Muscle of leg (tissue), 11 donors: ENCODE data around the gene RFK. TPM values are rescaled to one million over a fixed set of nuclear protein-coding genes. Genes with fewer than 3 reads are reported as not detected.
A peak's percentile ranks its signal among the peaks of the same experiment; 100 is the strongest.

Experiments used
- DNase-seq: peaks from one replicate; pipeline ENCODE4 v3.0.0; 2013
- H3K27ac ChIP-seq: one replicate; pipeline ENCODE4 v1.5.1; 2013; ENCODE audit warnings: mild to moderate bottlenecking, low read length, control low read depth
- H3K27me3 ChIP-seq: one replicate; pipeline ENCODE4 v1.6.1; 2013; ENCODE audit warnings: low read length; ENCODE audit not compliant: control insufficient read depth, insufficient read depth
- H3K36me3 ChIP-seq: one replicate; pipeline ENCODE4 v1.6.1; 2013; ENCODE audit warnings: low read length; ENCODE audit not compliant: control insufficient read depth, insufficient read depth
- H3K4me1 ChIP-seq: one replicate; pipeline ENCODE4 v1.6.1; 2013; ENCODE audit warnings: low read length; ENCODE audit not compliant: control insufficient read depth, insufficient read depth
- H3K4me3 ChIP-seq: one replicate; pipeline ENCODE4 v1.5.1; 2013; ENCODE audit warnings: low read length, control low read depth
- H3K9me3 ChIP-seq: replicated peaks from 2 replicates; pipeline ENCODE4 v1.6.1; 2013; ENCODE audit warnings: low read depth, low read length; ENCODE audit not compliant: control insufficient read depth
- WGBS: methylation state at CpG from one replicate; pipeline ENCODE4 v1.1.5; 2013; ENCODE audit warnings: missing lambda C conversion rate; ENCODE audit not compliant: insufficient coverage; 5-methylcytosine and 5-hydroxymethylcytosine counted together
- polyA plus RNA-seq, 8 donors: library from polyadenylated mRNA; unstranded; fragments of 120-200 nt; gene quantifications; one replicate each; pipeline versions ENCODE4 v1.2.1 to v1.2.3, GENCODE V29; 2013; ENCODE audit warnings: inconsistent platforms in 1 of 8, low replicate concordance in 1 of 8; ENCODE audit not compliant: insufficient read length in 8 of 8, insufficient read depth in 1 of 8
- total RNA-seq: library from RNA; stranded (reverse); fragments of 120-200 nt; gene quantifications from one replicate; pipeline ENCODE4 v1.2.4, GENCODE V29; 2013

The RFK gene
- total and polyA plus RNA-seq, 9 donors: 10.6 to 15.8 (median 12.6) TPM

- no peak for DNase-seq
- H3K36me3 ChIP-seq: no peaks in the 10 kb centered on the region
- H3K27me3 ChIP-seq: no peaks in the 10 kb centered on the region
- H3K27ac ChIP-seq: no peak overlapping the region
- no peak overlapping the region for H3K4me3 ChIP-seq
- H3K4me1 ChIP-seq: no peaks in the 10 kb centered on the region
- H3K9me3 ChIP-seq: no peaks in the 10 kb centered on the region
Observed at GRCh38 chr9:76413658-76414057, 19.4 kb upstream of the RFK start.

GRCh38 chr9:76412638-76413037 lies 18.4 kb upstream of the RFK start:
- no peaks in the 10 kb centered on the region for H3K36me3 ChIP-seq
- H3K27ac ChIP-seq: no peak overlapping the region
- no peaks in the 10 kb centered on the region for H3K9me3 ChIP-seq
- 100% methylated on average over 1 of the region's 2 CpGs for WGBS
- H3K4me3 ChIP-seq: no peak overlapping the region
- no peaks in the 10 kb centered on the region for H3K27me3 ChIP-seq
- no peak for DNase-seq
- H3K4me1 ChIP-seq: no peaks in the 10 kb centered on the region

- no peaks in the 10 kb centered on the region for H3K4me1 ChIP-seq
- DNase-seq: no peak
- no peaks in the 10 kb centered on the region for H3K9me3 ChIP-seq
- no peak overlapping the region for H3K4me3 ChIP-seq
- H3K36me3 ChIP-seq: no peaks in the 10 kb centered on the region
- H3K27ac ChIP-seq: no peak overlapping the region
- H3K27me3 ChIP-seq: no peaks in the 10 kb centered on the region
Observed at GRCh38 chr9:76405868-76406267, 11.6 kb upstream of the RFK start.

- H3K27me3 ChIP-seq: no peaks in the 10 kb centered on the region
- no peaks in the 10 kb centered on the region for H3K9me3 ChIP-seq
- no peaks in the 10 kb centered on the region for H3K36me3 ChIP-seq
- no peak overlapping the region for H3K4me3 ChIP-seq
- H3K27ac ChIP-seq: no peak overlapping the region
- no peaks in the 10 kb centered on the region for H3K4me1 ChIP-seq
- WGBS: no CpG with 5 or more reads among the region's 3 CpGs
- no peak for DNase-seq
Observed at GRCh38 chr9:76405340-76405739, 11.1 kb upstream of the RFK start.

GRCh38 chr9:76404401-76404800 lies 10.2 kb upstream of the RFK start:
- WGBS: no CpG with 5 or more reads among the region's 1 CpG
- Histone ChIP-seq H3K9me3 (no peaks in the 10 kb centered on the region), H3K27me3 (no peaks in the 10 kb centered on the region), H3K36me3 (no peaks in the 10 kb centered on the region), H3K4me1 (no peaks in the 10 kb centered on the region), H3K27ac (no peak overlapping the region), H3K4me3 (no peak overlapping the region)
- no peak for DNase-seq

- no peak overlapping the region for H3K4me3 ChIP-seq
Observed at GRCh38 chr9:76403352-76403751, 9.1 kb upstream of the RFK start.

GRCh38 chr9:76401580-76402354 lies 7.5 kb upstream of the RFK start:
- H3K4me3 ChIP-seq: no peak overlapping the region
- DNase-seq: no peak
- no peaks in the 10 kb centered on the region for H3K27me3 ChIP-seq
- 100% methylated on average over 1 of the region's 3 CpGs for WGBS
- H3K9me3 ChIP-seq: no peaks in the 10 kb centered on the region
- no peaks in the 10 kb centered on the region for H3K36me3 ChIP-seq
- H3K27ac ChIP-seq: no peak overlapping the region
- no peaks in the 10 kb centered on the region for H3K4me1 ChIP-seq

More at GRCh38 chr9:76403352-76403751, 9.1 kb upstream of the RFK start:
- Histone ChIP-seq H3K27me3 (no peaks in the 10 kb centered on the region), H3K4me1 (no peaks in the 10 kb centered on the region), H3K27ac (peak overlapping the region; percentile 15), H3K9me3 (no peaks in the 10 kb centered on the region), H3K36me3 (no peaks in the 10 kb centered on the region)
- DNase-seq: peak; percentile 77
- no CpG with 5 or more reads among the region's 2 CpGs for WGBS

- whole genome bisulfite sequencing: no CpG with 5 or more reads among the region's 2 CpGs
- H3K9me3 ChIP-seq: no peaks in the 10 kb centered on the region
Observed at GRCh38 chr9:76401176-76401575, 7.0 kb upstream of the RFK start.

GRCh38 chr9:76400534-76401096 lies 6.4 kb upstream of the RFK start:
- 0% methylated on average over 1 of the region's 1 CpG for WGBS
- no peaks in the 10 kb centered on the region for H3K4me1 ChIP-seq
- no peaks in the 10 kb centered on the region for H3K27me3 ChIP-seq
- DNase-seq: no peak
- no peak overlapping the region for H3K4me3 ChIP-seq
- H3K27ac ChIP-seq: no peak overlapping the region
- H3K36me3 ChIP-seq: no peaks in the 10 kb centered on the region
- H3K9me3 ChIP-seq: no peaks in the 10 kb centered on the region

More at GRCh38 chr9:76401176-76401575, 7.0 kb upstream of the RFK start:
- no peaks in the 10 kb centered on the region for H3K4me1 ChIP-seq
- DNase-seq: no peak
- no peak overlapping the region for H3K4me3 ChIP-seq
- H3K36me3 ChIP-seq: no peaks in the 10 kb centered on the region
- H3K27ac ChIP-seq: no peak overlapping the region
- no peaks in the 10 kb centered on the region for H3K27me3 ChIP-seq

GRCh38 chr9:76399856-76400255 lies 5.6 kb upstream of the RFK start:
- Histone ChIP-seq H3K27ac (no peak overlapping the region), H3K36me3 (no peaks in the 10 kb centered on the region), H3K4me1 (peaks cover 4% of the 10 kb centered on the region), H3K4me3 (no peak overlapping the region), H3K9me3 (no peaks in the 10 kb centered on the region), H3K27me3 (no peaks in the 10 kb centered on the region)
- WGBS: no CpG with 5 or more reads among the region's 1 CpG
- peak; percentile 18 for DNase-seq
